Activated CD4-positive, CD25-positive, alpha-beta regulatory T cell (primary cell): ENCODE results near the gene EPGN.

ENCODE experiments used
- DNase-seq, 4 experiments: peaks; one replicate each; lab custom pipeline; 2025; lab: John Stamatoyannopoulos, UW

Gene EPGN

DNA sequence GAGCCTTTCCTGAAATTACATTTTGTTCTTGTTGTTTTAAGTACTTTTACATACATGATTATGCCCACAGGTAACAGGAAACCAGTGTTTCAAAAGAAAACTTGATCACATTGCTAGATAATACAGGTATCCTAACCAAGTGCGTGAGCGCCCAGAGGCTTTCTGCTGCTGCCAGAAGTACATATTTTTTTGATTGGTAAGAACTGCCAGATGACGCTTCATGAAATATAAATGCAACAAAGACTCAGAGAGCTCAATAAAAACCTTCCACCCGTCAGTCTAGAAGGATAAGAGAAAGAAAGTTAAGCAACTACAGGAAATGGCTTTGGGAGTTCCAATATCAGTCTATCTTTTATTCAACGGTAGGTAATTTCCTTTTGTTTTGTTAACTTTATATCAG lies at the start of gene EPGN:
TSS of gene EPGN (plus strand) at position 256 of the 400 bp plus-strand sequence. CDS start at position 320, 64 bp downstream.
- no peak for DNase-seq

GRCh38 chr4:74258963-74259362 lies 49.3 kb upstream of the EPGN start:
- no peak for DNase-seq

DNA sequence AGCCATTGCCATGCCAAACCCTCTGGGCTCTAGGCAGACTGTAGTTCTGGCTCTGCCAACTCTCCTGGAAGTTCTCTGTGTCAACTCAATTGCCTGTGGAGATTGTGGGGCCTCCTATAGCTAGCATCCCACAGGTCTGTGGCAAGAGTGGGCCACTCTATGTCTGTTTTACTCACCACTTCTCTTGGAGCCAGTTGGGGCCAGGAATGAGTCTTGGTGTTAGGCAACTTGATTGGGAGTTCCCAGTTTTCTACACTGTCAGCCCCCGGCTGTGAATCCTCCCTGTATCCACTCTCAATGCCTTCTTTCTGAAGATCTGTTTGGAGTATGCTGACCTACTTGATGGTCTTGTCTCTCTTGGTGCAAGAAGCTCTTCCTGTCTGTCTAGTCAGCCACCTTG lies 48.2 kb upstream of the EPGN start:
- DNase-seq = no peak

GRCh38 chr4:74262522-74262921 lies 45.7 kb upstream of the EPGN start:
- no peak for DNase-seq

DNA sequence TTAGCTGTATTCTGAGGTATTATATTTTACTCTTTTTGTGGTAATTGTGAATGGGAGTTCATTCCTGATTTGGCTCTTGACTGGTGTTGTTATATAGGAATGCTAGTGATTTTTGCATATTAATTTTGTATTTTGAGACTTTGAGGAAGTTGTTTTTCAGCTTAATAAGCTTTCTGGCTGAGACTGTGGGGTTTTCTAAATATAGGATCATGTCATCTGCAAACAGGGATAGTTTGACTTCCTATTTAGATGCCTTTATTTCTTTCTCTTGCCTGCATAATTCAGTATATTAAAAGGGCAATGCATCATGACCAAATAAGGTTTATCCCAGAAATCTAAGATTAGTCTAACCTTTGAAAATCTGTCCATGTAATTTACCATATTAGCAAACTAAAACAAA lies 44.7 kb upstream of the EPGN start:
- DNase-seq = no peak

DNA sequence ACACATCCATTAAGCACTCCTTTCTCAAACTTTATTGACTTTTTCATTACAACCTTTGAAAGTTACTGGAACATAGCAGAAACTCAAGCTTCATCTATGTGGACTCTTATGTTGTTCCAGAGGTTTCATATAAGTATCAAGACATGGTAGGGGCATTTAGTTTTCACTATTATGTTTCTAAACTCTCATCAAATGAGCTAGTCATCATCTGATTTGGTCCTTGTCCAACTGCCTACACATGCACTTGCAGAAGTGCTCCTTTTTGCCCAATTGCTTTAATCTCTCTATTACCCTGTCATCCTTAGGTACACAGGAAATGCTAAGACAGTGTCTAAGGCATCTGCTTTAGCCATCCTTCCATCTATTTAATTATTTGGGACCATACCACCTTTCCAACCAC lies 42.2 kb upstream of the EPGN start:
- DNase-seq = no peak

DNA sequence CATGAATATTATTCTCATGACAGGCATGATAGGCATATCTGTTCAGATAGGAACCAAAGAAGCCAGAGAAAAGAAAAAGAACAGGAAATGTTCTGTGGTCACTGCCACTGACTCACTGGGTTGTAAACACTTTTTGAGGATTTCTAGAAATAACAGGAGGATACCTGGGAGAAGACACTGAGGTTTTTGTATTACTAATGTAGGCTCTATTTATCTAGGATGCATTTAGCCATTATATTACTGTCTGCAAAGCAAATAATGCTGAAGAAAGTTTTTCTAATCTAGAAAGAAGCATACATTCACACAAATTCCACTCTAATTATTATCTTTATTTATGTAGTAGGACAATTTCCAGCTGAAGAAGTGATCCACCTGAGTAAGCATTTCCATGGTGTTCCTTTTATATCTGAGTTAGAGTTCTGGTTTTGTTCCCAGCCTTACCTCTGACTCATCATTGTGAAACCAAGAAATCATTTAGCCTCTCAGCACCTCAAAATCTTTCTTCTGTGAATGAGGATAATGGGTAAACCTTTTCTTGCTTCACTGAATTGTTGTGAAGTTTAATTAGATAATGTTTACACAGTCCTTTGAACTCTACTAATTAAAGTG lies 40.2 kb upstream of the EPGN start:
- DNase-seq = no peak

DNA sequence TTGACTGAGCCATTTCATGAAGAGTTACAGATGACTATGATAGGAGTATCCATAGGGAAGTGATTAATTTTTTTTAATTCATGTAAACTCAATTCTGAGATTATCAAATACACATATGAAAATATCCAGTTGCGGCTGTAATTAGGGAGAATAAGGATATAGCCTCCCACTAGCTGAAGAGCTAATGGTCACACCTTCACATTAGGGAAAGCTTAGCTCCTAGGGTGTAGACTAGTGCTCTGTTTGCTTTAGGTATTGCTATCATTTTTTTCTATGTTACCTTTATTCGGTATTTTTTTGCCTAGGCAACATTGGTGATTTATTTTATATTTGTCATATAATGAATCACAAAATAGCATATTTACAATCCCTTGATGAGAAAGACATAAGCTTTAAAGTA lies 39.6 kb upstream of the EPGN start:
- DNase-seq = no peak

- DNase-seq = no peak
Measured at GRCh38 chr4:74278490-74278889, 29.8 kb upstream of the EPGN start.

- DNase-seq = no peak
Measured at GRCh38 chr4:74279716-74280115, 28.6 kb upstream of the EPGN start.

GRCh38 chr4:74282926-74283325 lies 25.3 kb upstream of the EPGN start:
- no peak for DNase-seq

GRCh38 chr4:74283614-74284013 lies 24.7 kb upstream of the EPGN start:
- no peak for DNase-seq

DNA sequence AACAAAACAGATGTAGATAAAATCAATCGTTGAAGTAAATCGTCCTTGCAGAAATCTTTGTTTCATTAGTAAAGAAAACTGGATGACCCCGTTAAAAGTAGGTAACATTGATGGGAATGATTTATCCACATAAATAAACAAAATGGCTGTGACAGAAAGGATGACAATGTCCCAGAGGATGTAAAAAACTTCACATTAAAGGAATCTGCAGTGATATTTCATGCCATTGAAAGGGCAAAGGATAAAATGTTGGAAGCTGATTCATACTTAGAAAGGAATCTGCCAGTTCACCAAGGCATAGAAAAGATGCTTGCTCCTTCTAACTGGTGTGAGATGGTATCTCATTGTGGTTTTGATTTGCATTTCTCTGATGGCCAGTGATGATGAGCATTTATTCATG lies 24.2 kb upstream of the EPGN start:
- no peak for DNase-seq

DNA sequence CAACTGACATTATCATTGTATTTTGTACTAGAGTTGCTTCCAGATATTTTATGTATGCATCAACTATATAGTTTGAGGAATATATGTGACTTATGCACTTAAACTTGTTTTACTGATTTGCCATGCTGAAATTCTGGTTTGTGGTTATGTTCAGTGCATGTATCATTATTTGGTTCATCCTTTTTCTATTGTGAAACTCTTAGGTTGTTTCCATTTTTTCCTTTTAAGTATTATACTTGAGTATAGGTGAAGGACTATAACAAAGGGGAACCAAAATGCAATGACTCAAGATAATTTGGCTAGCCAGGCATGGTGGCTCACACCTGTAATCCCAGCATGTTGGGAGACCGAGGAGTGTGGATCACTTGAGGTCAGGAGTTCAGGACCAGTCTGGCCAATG lies 21.1 kb upstream of the EPGN start:
- DNase-seq = no peak

- no peak for DNase-seq
Measured at GRCh38 chr4:74287791-74288190, 20.5 kb upstream of the EPGN start.

GRCh38 chr4:74291471-74291870 lies 16.8 kb upstream of the EPGN start:
- no peak for DNase-seq

DNA sequence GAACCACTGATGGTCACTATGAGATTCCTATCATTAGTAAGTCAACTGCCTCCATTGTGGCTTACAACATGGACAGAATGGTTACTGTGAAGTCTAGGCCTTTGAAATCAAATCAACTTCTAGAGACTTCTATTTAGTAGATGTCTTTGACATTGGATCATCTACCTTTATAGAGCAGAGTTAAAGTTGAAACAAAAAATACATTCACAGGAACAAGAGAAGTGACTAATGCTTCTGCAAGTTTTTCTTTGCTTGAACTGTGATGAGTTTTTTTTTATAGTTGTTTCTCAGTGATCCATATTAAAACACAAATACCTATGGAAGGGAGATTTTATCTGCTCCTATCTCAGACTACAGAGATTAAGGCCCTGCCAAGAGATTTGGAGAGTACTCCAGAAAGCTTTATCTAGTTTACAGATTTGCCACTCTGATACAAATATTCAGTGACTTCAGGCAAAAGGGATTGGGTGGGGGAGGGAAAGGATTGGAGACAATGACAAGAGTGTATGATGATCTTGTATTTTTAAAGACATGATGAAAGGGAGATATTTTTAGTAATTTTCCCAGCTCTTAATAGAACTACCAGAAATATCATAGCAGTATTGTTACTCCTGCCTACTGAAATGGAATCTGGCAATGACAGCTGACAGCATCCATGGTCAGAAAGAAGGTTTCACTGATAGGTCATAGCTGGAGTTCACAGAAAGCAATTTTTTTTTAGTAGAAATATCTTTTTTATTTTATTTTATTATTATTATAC lies 16.0 kb upstream of the EPGN start:
- DNase-seq = no peak

DNA sequence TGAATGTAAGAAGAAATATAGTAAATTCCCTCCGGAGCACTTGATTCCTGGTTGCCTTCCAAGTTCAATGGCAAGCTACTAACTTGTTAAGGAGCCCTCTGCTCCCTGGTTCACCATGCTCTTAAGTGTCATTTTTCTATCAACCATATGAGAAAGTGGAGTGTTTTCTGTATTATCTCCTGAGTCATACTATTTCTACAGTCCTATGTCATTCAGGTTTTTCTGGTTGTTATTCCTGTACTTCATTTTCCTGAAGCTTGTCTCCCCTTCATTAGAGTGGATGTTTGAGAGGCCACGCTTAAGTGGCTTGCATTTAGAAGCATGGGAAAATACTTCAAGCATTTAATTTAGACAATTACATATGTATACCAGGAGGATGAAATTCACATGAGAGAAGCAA lies 14.7 kb upstream of the EPGN start:
- no peak for DNase-seq

DNA sequence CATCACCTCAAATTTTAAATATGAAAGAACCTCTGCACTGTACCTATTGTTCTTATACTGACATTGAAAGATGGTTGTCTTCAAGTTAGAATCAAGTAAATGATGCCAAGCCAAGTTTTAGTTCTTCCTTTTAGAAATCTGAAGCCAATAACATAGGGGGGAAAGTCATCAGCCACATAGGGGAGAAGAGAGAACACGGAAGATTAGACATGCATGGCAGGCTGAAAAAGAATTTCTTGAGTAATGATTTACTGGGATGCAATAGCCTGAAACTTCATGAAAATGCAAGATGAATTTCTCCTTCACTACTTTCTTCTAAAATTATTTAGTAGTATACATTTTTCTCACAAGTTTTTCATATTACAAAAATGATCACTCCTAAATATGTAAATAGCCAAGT lies 13.6 kb upstream of the EPGN start:
- DNase-seq = no peak

DNA sequence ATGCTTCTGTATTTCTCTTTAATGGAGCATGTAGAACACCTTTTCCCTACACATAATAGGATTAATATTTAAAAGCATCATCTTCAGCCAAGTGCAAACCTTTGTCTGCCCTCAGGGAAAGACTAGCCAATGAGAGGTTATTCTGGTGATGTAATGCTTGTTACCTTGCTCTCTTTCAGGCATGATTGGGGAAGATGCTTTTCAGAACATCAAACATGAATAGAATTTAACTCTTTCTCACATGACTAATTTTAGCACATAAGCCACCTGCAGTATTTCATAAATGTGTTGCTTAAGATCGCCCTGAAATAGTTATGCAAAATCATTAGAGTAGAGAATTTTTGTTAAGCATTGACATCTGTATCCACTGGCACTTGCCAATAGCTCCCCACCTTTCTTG lies 10.7 kb upstream of the EPGN start:
- DNase-seq = no peak

GRCh38 chr4:74304095-74304625 lies 4.1 kb upstream of the EPGN start:
- DNase-seq = no peak

GRCh38 chr4:74305000-74305399 lies 3.3 kb upstream of the EPGN start:
- DNase-seq = no peak

DNA sequence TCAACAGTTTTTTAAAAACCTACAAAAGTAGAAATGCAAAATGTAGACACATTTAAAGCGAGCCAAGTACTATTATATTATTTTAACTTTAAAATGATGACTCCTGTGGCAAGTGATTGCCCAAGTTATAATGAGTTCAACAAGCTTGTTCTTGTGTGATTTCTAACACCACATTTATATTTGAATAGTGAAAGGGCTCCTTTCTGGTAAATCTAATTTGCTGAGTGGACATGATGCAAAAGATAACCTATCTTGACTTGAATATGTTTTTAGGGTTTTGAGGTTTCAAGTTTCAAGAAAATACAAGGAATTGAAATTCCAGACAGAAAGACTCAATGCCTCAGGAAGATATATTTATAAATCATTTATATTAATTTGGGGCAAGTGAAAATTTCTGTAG lies 1.1 kb upstream of the EPGN start:
- no peak for DNase-seq

- DNase-seq = no peak
Measured at GRCh38 chr4:74309223-74309622, 953 bp downstream of the EPGN start.
